Hematopoietic multipotent progenitor cell treated with erythropoietin and hydrocortisone succinate and interleukin-3 and kit ligand, for 8 days (in vitro differentiated cells): ENCODE data around the gene LMAN1.

Experiments
- DNase-seq: peaks from one replicate; pipeline ENCODE4 v3.0.0-alpha.2; 2015

The LMAN1 gene

DNA sequence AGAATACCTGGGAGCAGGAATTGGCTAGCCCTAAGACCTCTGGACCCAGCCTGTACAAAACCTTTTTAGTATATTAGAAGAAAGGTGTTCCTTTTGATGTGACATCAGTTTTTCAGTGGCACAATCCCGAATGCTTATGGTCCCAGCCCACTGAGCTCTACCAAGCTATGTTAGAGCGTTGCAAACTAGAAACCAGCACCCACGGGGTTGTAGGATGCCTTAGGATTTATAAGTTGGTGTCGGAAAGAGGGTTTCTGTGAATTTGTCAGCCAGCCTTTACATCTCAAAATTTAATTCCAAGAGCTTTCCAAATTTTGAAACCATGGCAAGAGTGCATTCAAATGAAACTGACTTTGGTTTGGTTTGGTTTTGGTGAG is 499 bp upstream of the LMAN1 start:
- no peak for DNase-seq

DNA sequence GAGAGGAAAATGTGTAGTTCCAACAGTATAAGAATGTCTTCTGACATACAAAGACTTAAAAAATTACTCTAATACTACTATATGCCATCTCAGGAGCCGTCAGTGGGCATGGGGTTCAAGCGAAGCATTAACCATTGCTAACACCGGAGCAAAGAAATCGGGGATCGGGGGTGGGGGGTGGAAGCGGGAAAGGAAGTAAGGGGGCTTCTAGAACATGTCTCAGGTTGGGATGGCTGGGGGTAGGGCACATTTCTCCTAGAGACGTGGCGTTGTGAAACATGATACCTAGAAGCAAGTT is 702 bp downstream of the LMAN1 start:
- DNase-seq, result no peak

DNA sequence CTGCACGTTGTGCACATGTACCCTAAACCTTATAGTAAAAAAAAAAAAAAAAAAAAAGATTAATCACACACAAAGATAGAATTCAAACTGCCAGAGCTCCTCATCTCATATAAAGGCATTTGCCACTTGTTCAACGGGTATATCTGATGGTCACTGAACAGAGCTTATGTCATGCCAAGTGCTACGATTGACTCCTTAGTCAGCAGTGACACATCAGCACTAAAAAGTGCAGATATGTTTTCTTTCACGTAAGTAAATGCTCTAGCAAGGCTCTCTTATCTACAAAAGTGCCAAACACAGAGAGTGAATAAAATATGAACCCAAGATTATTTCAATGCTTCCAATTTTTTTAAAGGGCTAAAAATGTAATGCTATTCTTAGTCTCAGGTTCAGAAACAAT is 1.1 kb downstream of the LMAN1 start:
- peak; percentile 85 for DNase-seq

DNA sequence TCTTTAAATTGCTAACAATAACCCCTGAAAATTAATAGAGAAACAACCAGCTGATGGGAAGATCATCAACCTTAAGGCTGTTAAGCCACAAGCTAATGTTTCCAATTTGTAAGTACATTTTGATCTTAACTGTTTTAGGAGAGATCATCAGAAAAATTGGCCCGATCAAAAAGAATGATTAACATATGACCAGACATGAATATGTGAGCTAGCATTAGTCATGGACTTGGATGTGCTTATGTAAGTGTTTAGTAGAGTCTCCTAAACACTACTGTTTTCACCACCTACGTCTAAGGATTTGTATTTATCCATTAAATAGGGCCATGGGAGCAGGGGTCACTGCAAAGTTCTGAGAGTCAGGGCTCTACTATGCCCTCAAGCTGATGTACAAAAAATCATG is 4.3 kb downstream of the LMAN1 start:
- no peak for DNase-seq

DNA sequence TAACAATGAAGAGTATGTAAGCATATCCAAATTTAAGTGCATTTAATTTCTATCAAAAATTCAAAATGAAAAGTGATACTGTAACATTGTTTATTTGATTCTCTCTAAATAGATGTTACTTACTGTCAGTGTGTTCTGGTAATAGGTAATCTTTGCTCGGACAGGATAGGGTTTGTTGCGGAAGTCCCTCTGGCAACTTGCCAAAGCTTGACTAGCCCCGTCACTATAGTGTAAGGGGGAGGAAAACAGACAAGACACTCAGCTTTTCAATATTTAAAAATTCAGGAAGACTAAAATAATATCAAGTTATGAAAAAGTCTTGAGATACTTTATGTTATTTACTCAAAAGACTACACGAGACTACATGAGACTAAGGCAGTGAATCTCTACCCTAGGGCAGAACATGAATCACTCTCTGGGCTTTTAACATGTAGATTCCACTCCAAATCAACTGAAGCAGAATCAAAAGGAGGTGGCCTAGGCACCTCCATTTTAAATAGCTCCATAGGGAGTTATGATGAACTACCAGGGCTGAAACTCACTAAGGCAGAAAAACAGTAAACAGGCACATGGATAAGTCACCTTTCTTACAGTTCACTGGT is 5.9 kb downstream of the LMAN1 start:
- no peak for DNase-seq

DNA sequence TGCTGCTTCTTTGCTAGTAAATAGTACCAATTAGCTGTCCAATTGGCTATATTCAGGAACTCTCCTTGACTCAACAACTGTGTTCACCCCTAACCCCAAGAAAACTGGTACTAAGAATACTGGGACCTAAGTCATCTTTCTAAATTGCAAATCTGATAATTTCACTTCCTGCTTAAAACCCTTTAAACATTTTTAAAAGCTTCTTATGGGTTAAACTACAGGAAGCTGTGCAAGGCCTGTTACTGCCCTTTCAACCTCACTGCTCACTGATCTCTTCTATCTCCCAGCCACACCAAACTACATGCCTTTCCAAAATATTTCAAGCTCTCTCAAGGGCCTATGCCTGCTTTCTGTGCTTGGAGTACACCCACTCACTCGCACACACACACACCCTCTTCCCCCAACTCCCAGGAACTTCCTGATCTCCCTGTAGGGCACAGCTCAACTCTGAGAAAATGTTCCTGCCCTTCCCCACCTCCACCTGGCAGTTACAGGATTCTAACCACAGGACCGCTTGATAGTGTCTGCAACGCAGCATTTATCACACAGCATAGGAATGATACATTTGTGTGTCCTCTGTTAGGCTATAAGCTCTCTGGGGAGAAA is 6.7 kb downstream of the LMAN1 start:
- no peak for DNase-seq

DNA sequence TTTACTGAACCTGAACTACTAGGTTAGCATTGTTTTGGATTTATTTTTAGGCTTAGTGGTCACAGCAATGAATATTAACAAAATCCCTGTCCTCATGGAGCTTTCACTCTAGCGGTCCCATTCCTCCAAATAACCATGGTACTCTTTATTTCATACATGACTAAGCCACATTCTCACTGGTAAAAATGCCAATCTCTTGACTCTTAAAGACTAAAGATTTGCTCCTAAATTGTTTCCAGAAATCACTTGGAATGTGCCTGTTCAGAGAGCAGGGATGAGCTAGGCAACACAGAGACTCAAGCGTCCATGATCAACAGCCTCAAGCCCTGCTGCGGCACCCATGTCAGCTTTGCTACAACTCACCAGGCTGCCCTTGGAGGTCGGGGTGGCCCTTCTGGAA is 13.5 kb downstream of the LMAN1 start:
- DNase-seq, result no peak

DNA sequence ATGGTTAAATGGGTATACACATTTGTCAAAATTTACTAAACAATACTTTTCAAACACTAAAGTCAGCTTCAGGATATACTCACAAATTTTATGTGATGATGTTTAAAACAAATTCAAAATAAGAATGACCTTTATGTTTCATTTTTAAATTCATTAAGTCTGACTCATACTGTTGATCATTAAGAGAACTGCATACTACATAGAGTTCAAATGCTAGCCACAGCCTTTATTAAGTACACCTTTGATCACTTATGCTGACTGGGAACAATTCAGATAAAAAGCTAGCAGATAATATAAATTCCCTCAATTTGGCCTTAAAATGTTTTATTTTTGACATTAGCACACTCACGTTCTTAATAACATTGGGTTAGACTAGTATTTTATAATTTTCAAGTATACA is 14.1 kb downstream of the LMAN1 start:
- DNase-seq, result no peak

DNA sequence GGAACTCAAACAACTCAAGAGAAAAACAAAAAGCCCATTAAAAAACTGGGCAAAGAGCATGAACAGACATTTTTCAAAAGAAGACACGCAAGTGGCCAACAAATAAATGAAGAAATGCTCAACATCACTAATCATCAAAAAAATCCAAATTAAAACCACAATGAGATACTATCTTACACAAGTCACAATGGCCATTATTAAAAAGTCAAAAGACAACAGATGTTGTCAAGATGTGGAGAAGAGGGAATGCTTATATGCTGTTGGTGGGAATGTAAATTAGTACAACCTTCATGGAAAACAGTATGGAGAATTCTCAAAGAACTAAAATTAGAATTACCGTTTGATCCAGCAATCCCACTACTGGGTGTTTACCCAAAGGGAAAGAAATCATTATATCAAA is 15.1 kb downstream of the LMAN1 start:
- no peak for DNase-seq

DNA sequence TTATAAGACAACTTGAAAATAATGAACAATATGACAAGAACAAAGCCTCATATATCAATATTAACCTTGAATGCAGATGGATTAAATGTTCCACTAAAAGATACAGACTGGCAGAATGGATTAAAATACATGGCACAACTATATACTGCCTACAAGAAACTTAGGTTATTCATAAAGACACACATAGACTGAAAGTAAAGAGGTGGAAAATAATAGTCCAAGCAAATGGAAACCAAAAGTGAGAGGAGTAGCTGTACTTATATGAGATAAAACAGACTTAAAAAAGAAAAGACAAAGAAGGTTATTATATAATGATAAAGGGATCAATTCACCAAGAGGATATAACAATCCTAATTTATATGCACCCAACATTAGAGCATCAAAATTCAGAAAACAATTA is 18.2 kb downstream of the LMAN1 start:
- DNase-seq, result no peak

DNA sequence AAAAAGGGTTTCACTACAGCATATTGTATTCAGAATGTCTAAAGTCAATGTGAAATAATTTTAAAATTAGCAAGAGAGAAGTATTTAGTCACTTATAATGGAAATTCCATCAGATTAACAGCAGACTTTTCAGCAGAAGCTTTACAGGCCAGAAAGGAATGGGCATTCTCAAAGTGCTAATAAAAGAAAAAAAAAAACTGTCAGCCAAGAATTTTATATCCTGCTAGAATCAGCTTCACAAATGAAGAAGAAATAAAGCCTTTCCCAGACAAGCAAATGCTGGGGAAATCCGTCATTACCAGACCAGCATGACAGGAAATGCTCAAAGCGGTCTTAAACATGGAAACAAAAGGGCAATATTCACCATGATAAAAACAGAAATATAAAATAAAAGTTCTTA is 18.8 kb downstream of the LMAN1 start:
- no peak for DNase-seq

DNA sequence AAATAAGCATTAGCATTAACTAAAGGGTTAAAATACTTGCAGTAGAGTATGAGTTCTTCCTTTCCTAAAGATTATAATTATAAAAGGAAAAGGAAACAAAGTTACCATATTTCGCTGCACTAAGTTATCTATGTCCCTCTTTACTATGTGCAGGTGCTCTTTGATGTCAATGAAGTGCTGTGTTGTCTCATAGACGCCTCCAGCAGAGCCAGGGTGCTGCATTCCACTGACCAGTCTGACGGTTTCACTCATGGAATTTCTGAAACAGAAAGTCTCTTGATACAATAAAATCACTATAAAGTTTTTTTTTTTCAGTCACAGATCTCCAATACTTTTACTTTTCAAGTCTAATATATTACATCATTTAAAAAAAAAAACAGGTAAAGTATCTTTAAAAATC is 26.1 kb downstream of the LMAN1 start:
- no peak for DNase-seq

DNA sequence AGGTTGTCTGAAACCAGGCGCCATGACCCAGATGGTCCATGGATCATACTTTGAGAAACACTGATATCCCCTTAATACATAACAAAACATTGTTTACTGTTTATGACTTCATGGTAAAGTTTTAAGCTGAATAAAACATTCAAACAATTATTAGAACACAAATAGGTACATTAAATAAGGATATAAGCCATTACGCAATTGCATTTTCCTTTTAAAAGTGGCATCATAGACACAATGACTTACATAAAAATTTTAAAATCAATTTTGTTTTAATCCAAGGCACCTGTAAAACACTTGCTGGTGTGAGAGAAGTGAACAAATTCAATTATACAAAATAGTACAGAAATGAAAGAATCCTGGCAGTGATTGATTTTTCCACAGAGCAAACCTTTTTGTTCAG is 30.4 kb downstream of the LMAN1 start:
- DNase-seq, result no peak

DNA sequence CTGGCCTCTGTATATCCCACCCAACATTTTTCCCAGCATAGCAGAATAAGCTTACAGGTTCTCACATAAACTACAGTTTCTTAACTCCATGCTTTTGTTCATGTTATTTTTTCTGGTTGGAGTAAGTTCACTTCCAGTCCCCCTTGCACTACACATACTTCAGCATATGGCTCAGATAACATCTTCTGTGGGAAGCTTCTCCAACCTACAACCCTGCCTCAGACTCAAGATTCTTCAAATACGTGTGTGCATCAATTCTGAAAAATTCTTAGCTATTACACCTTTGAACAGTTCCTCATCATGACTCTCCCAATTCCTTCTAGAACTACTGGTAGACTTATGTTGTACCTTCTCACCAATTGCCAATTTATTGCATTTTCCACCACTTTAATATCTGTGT is 33.1 kb downstream of the LMAN1 start:
- DNase-seq, result no peak

DNA sequence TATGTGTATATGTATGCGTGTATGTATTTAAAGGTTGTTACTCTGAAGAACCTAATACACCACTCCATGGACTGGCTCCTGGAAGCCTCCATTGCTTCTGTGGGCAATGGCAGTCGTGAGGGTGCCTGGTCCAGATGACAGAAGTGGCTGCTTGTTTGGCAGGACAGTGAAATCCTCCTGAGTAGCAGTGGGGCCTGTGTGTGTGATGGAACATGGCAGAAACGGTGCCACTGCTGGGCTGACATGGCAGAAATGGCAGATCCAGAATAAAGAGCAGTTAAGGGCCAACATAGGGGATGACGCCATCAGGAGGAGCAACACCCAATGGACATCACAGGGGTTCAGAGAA is 34.5 kb downstream of the LMAN1 start:
- no peak for DNase-seq

DNA sequence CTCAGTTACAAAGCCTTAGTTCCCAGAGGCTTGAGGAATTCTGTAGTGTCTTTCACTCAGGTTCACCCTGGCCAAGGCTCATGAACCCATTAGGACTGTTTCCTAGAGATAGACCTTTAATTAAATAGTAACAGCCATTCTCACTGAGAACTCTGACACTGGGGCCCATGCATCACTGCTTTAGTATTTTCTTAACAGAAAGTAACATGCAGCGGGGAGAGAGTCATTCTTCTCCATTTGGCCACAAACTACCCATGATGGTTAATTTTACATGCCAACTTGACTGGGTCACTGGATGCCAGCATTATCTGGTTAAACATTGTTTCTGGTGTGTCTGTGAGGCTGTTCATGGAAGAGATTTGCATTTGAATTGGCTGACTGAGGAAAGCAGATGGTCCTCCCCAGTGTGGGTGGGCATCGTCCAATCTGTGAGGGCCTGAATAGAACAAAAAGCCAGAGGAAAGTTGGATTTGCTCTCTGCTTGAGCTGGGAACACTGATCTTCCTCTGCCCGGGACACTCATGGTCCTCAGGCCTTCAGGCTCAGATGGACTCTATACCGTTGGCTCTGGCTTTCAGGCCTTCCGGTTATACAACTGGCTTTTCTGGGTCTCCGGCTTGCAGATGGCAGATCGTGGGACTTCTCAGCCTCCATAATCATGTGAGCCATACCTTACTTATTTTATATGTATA is 35.0 kb downstream of the LMAN1 start:
- no peak for DNase-seq

DNA sequence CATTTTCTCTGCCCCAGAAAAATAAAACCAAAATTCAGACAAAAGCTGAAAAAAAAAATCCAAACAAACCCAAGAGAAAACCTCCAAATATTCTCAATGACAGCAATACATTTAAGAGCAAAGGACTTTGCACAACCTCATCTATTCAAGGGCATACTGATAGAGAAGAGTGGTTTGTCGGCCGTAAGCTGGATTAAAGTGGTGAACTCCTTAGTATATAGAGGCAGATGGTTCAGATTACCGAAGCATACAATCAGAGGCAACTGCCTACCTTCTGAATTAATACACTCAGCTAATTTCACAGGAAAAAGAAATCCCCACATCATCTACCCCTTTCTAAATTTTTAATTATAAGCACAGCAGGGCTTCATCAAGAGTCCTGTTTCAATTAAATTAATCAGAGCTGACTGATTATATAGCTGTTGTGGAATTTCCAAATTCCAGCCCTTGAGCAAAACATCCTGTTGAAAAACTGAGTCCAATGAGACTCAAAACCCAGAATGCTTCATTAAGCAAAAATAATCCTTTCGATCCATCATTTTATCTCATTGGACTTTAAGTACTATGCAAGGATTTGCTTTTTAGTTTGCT is 40.5 kb downstream of the LMAN1 start, which contains the start of gene CPLX4:
Gene CPLX4 (minus strand): TSS at position 190 of the 591 bp plus-strand sequence. CDS start 187 bp downstream, at position 3.
- DNase-seq, result no peak

DNA sequence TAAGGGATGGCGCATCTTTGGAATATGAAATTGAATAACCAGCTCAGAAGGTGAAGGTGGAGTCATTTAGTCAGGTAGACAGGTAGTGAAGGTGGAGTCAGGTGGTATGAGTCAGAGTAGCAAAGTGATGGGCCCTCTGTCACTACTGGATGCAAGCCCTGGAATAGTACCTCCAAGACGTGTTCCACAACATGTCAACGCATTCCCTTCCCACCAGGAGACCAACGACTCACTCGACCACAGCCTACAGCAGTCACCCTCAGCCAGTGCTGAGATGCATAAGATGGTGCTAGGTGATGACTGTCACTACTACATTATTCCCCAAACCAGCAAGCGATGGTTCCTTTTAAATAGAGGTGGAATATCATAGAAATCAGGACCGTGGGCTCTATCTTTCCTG is 47.4 kb downstream of the LMAN1 start:
- DNase-seq, result no peak

DNA sequence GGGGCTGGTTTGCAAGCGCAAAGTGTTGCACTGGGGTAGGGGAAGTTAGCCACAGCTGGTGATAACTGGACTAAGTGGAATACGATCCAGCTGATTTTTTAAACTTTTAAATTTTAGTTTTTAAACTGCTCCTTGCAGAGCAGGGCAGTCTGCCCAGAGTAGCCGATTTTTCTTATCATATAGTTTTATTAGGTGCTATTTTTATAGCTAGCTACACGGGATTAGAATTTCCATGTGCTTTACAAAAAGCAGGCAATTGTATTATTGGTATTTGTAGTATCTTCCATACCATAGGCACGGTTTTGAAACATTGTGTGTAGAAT is 50.2 kb downstream of the LMAN1 start:
- DNase-seq, result no peak

DNA sequence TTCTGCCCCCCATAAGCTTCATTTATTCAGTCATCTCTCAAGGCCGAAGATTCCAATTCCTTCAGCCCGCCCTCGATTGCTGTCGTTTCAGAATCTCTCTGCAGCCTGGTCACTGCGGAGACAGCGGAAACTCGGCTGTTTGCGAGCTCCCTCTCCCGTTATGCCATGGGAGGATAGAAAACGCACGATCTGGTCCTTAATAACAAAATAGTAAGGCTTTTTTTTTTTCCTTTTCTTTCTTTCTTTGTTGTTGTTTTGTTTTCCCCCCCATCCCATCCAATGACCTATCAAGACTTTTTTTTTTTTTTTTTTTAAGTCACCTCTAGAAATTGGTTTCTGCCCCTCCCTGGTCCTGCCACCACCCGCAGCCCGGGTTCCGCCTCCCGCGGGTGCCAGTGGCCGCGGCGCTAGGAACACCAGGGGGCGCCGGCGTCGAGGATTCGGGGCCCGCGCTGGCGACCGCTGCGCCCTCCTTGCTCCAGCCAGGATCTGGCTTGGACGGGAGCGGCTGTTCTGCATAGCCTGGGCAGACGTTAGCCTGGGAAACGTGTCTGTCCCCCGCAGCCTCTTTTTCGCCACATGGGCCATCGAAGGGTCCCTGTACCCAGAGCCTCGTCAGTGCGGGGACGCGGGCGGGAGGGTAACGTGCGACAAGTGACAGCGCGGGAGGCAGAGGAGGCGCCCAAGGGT is 50.7 kb downstream of the LMAN1 start:
- DNase-seq, result peak; percentile 52

DNA sequence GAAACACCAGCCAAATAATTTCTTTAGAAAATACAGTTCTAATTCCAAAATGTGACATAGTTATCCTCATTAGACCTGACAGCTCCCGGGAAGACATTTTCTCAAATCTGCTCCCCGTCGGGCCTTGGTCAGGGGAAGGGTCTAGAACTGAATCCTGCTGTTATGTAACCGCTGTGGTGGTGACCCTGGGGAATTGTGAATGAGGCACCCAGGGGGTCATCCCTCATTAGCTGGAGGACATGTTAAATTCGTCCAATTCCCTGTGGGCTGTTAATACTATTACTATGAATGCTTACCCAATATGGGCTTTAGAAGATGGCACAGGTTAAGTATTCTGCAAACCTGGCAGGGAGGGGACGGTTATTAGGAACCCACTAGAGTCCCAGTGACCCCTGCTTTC is 52.4 kb downstream of the LMAN1 start:
- no peak for DNase-seq

DNA sequence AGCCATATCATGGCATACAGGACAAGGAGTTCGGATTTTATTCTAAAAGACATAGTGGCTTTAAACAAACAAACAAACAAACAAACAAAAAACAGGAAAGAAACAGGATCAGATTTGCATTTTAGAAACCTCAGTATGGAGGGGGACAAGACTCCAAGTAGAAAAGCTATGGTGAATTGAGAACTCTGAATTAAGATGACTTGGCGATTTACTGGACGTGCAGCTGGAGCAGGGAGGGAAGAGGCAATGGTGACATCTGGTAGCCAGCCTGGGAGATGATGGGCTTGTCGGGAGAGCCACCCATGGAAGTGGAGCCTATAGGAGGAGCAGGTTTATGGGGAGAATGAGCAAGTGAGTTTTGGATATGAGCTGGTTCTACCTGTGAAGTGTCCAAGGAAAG is 53.8 kb downstream of the LMAN1 start:
- no peak for DNase-seq

DNA sequence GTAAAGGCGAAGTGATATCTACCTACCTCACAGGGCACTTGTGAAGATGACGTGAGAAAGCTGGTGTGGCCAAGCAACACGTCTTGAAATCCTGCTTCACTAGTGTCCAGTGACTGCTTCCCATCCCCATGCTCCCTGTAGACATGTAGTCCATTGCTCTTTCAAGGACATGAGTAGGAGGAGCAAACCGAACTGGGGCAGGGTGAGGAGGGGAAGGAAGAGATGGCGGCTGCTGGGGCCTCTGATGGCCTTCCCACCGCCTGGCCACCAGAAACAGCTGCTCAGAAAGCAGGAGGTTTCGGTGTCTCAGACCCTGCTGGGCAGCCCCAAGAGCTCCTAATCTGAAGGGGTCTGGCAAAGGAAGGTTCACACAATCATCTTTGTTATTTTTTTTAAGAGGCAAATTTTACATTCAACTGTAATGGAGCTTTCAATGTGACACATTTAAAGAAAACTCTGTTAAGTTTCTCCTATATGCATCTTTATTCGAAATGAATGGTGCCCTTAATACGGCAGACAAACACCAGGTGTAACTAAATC is 55.3 kb downstream of the LMAN1 start:
- DNase-seq, result no peak

DNA sequence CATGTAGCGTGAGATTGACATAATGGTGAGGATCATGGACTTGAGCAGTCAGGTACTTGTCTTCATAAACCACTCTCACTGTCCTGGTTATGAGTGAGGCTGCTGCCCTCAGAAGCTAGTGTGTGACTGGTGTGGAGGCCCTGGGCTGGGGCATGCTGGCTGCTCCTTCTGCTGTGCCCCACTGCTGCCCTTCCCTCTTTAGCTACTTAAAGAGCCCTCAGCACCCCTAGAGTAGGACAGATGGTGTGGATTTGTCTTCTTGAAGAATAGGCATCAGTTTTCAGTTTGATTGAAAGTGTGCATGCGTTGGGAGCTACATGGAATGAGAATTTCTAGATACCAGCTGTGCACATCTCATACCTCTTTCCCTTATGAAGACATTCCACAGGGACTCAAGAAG is 56.1 kb downstream of the LMAN1 start:
- no peak for DNase-seq
